AG09319 (cell line): ENCODE results near the gene INSM1.

Experiments used
- DNase-seq: peaks from one replicate; pipeline ENCODE4 v3.0.0-alpha.2; 2010; ENCODE audit warnings: low read depth; ENCODE audit errors: extremely low read depth
- CTCF ChIP-seq: IDR thresholded peaks from 2 replicates; pipeline ENCODE4 v1.5.1; 2011; ENCODE audit warnings: low read depth, mild to moderate bottlenecking, inconsistent platforms, low read length, moderate library complexity

INSM1 gene

GRCh38 chr20:20360464-20360863 is 7.4 kb upstream of the INSM1 start:
- TF ChIP-seq CTCF = peak; percentile 85
- peak; percentile 36 for DNase-seq

GRCh38 chr20:20362774-20363433 is 5.0 kb upstream of the INSM1 start:
- no peak for TF ChIP-seq CTCF
- DNase-seq = no peak

- TF ChIP-seq CTCF = no peak
- no peak for DNase-seq
Observed at GRCh38 chr20:20363434-20363798, 4.5 kb upstream of the INSM1 start.

GRCh38 chr20:20363799-20364592 is 3.9 kb upstream of the INSM1 start:
- no peak for TF ChIP-seq CTCF
- no peak for DNase-seq

- TF ChIP-seq CTCF = no peak
- DNase-seq = no peak
Observed at GRCh38 chr20:20364593-20365479, 3.1 kb upstream of the INSM1 start.

- no peak for DNase-seq
- TF ChIP-seq CTCF = no peak
Observed at GRCh38 chr20:20365480-20366161, 2.3 kb upstream of the INSM1 start.
